AML-193 (cell line): ENCODE results near the gene ABCC4.
"Not testable (repeated sequence)": the region's sequence is repeated elsewhere in the genome, so short reads cannot be mapped to it uniquely, and the experiment has no call there.

Experiments
- DNase-seq, 2 experiments: peaks; one replicate each; lab custom pipeline; 2025; lab: John Stamatoyannopoulos, UW

ABCC4 gene

DNA sequence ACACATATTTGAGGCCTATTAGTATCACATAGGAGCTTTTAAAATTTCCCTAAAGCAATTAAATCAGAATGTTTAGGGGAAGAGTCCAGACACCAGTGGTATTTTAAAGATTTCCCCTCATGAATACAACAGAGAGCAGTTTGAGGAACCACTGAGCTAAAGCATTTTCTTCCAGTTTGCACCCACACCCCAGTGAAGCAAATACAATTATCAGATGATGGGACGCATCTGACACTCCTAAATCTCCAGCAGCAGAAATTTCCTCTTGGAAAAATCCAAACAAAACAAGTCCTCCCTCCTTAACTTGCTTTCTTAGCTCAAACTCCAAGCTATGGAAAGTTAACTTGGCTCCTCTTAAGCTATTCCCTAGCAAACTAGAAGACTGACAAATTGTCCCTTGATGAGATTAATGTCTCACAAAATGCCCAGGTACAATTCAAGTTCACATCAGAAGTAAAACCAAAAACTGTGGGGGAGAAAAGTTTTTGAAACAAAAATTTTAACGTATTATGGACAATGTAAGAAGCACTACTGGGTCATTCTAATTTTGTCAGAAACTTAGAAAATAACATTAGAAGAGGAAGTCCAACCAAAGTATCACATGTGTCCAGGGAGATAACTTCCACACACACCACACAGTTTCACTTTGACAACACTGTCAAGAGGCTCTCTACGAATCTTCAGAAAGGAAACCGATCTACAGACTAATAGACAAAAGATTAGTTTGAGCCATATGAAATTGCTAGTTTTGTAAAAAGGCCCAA lies 74.1 kb downstream of the ABCC4 start:
- DNase-seq: no peak

DNA sequence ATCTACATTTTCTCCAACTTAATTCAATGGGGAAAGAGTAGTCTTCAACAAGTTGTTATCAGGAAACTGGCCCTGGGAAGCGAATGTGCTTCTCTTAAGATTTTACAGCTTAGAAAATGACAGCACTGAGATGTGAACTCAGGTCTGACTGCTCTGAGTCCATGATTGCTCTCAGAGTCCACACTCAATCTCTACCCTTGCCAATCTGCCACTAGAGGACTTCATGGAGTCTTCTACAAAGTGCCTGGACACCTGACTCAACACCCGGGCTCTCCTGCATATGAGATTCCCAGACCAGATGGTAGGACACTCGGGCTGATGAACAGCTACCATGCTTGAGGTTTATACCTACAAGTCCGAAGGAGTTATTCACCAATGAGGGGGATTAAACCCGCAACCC lies 74.8 kb downstream of the ABCC4 start:
- no peak for DNase-seq

DNA sequence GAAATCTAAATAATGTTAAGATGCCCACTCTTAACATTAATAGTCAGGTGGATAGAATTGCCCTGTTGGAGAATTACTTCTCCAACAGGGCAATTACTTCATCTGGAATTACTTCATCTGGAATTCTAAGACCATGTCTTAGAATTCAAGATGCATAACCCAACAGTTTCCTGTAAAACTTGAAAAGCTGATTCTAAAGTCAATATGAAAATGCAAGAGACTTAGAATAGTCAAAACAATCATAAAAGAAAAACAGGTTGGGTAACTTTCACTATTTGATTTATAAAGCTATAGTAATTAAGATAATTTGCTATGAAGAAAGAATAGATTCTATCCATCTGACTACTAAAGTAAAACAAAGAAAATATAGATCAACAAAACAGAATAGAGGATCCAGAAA lies 75.2 kb downstream of the ABCC4 start:
- DNase-seq: no peak

GRCh38 chr13:95224064-95224463 lies 77.2 kb downstream of the ABCC4 start:
- no peak for DNase-seq

GRCh38 chr13:95222733-95223018 lies 78.6 kb downstream of the ABCC4 start:
- no peak for DNase-seq

DNA sequence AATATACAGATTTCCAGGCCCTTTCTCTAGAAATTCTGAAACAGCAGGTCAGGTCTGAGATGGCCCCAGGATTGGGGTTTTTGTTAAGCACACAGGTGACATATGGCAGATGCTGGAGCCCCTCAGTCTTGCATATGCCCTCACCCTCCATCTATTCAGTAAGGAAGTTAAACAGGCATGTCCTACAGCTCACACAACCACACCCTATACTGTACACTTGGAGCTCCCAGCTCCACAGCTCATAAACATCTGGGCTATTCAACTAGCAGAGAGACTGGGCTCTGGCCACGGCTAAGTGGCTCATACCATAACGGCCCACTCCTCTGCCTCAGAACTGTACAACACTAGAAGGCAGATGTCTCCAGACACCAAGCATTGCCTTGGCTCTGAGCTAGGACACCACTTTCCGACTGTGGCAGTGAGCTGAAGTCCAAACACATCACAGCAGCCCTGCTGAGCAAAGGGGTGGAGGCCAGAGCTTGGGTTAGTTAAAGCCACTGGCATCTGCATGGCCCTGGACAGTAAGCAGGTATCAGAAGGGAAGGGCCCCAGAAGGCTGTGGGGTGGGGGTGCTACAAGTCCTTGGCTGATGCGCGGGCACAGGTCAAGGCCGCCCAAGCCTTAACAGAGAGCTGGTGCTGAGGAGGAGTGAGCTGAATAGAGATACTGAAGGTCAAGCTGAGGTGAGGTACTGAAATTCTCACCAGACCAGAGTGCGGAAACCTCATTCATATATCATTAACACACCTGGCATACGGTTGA lies 79.1 kb downstream of the ABCC4 start:
- DNase-seq: no peak

DNA sequence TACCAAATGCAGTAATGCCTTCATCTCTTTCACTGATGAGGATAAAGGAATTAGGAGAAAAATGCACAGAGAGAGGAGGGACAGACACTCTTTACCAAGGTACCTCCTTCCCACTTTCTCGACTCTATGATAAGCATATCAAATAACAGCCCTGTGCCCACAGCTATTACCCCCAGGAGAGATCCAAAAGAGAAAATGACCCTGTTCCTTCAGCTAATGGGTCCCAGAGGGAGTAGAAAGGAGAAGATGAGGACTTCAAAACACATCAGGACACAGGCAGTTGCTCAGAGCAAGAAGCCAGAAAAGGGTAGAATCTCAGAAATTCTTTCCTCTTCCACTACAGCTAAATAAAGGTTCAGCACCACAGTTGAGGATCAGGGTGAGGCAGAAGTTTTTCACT lies 80.6 kb downstream of the ABCC4 start:
- no peak for DNase-seq

DNA sequence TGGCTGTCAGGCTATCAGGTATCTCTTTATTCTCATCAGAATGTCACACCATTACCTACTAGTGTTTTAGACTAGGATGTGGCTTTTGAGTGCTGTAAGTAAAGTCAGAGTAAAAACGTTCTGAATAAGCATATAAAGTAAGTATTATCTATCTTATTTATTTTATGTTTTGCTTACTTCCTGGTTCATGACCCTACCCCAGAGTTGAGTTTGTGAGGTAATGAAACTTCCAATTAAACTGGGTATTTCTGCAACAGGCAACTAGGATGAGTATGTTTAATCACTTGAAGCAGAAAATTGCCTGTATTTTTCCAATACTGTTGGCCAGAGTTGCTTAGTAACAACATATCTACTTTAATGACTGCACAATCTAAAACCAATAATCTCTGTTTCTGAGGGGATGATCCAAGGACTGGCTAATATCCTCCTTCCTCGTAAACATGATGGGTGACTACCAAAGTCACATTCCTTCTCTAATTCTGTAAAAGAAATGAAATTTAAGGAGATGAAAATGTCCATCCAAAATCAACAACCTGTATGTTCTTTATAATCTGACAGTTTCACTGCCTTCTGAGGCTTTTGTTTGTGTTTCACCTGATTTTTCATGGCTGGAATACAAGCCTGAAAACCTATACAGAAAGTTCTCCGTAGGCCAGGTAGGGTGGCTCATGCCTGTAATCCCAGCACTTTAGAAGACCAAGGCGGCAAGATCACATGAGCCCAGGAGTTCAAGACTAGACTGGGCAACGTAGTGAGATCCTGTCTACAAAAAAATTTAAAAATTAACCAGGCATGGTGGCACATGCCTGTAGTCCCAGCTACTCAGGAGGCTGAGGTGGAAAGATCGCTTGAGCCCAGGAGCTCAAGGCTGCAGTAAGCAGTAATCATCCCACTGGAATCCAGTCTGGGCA lies 83.1 kb downstream of the ABCC4 start:
- DNase-seq: no peak

GRCh38 chr13:95216182-95216581 lies 85.1 kb downstream of the ABCC4 start:
- DNase-seq: no peak

DNA sequence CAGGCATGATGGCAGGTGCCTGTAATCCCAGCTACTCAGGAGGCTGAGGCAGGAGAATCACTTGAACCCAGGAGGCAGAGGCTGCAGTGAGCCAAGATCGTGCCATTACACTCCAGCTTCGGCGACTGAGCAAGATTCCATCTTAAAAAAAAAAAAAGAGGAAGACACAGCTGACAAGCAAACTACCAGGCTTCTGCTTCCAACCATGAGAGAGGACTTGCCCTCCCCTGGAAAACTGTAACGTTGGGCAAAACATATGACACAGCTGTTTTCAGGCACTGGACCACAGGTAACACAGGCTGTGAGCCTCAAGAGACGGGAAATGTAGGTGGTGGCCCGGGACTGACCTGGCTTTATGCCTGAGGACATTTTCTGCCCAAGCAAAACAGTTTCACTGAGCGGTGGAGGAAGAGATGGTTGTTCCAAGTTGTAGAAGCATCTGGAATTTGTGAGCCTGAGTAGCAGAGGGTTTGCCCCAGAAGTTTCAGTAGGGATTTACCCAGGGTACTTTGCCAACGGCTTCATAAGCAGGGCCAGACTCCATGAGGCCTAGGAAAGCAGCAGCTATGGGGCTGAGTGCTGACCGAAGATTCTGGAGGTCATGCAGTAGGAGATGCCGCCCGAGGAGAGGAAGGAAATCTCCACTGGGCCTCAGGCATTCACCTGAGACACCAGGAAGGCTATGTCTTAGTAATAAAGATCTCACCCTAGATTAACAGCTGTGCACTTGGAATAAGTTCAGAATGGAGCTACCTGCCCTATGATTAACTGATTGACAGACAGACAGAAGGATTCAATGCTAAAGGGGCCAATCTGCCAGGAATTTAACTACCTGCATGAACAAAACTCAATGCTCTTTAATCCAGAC lies 88.0 kb downstream of the ABCC4 start:
- DNase-seq: no peak

DNA sequence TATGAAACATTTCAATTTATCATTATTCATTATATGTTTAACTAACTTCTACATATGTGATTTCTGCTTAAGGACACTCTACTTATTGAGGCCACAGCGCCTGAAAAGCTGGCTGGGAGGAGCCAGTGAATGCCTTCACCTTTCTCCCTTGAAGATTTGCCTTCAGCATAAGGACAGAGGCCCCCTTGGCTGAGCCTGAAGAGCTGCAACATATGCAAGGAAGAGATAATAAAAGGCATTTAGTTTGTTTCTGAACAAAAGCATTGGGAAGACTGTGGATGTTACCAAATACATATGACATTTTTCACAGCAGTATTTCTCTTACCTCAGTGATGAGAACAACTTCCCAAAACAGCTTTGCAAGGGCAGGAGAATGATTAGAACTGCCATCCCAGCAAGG lies 92.1 kb downstream of the ABCC4 start:
- no peak for DNase-seq

GRCh38 chr13:95207769-95208366 lies 93.4 kb downstream of the ABCC4 start:
- DNase-seq: no peak

DNA sequence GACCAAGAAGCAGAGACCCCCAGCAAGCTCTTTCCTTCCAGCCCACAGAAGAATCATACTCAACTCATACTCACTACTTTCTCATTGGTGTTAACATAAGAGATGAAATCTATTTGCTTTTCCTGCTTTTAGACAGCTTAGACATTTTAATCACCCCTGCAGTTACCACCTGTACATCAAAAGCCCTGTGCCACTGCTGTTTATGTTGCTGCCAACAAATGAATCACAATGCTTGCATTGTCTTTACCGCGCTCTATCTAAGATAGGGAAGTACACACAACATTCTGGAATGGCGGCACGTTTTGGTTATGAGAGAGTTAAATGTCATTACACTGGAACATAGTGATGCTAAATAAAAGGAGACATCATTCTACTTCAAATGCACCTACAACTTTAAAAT lies 95.1 kb downstream of the ABCC4 start:
- DNase-seq: no peak

DNA sequence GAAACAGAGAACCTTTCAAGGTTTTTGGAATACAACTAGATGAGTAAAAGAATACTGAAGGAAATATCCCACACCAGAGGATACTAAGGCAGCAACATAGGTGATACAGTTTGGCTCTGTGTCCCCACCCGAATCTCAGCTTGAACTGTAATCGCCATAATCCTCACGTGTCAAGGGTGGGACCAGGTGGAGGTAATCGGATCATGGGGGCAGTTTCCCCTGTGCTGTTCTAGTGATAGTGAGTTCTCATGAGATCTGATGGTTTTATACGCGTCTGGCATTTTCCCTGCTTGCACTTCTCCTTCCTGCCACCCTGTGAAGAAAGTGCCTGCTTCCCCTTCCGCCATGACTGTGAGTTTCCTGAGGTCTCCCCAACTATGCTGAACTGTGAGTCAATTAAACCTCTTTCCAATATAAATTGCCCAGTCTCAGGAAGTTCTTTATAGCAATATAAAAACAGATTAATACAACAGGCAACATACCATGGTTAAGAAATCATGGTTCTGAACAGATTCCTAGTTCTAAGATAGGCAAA lies 97.0 kb downstream of the ABCC4 start:
- DNase-seq: no peak

DNA sequence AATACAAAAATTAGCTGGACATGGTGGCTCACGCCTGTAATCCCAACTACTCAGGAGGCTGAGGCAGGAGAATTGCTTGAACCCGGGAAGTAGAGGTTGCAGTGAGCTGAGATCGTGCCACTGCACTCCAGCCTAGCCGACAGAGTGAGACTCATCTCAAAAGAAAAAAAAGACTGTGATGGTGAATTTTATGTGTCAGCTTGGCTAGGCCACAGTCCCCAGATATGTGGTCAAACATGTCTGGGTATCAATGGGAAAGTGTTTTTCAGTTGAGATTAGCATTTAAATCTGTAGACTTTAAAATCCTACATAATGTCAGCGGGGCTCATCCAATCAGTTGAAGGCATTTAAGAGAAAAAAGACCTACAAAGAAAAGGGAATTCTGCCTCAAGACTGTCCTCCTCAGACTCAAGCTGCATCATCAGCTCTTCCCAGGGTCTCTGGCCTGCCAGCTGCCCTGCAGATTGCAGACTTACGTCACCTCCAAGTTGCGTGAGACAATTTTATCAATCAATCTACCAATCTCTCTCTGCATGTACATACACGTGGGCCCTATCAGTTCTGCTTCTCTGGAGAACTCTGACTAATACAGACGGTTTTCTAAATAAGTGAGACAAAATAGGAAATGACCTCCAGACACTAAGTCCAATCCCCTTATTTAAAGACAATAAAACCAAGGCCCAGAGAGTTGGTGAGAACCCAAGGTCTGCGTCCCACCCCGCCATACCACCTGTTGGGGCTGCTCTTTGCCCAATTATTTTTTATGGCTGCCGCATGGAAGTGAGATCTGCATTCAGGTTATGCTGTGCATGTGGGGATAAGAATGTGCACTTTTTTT lies 99.2 kb downstream of the ABCC4 start:
- DNase-seq: no peak

- DNase-seq: not testable (repeated sequence)
Observed at GRCh38 chr13:95200386-95200957, 100.8 kb downstream of the ABCC4 start.

DNA sequence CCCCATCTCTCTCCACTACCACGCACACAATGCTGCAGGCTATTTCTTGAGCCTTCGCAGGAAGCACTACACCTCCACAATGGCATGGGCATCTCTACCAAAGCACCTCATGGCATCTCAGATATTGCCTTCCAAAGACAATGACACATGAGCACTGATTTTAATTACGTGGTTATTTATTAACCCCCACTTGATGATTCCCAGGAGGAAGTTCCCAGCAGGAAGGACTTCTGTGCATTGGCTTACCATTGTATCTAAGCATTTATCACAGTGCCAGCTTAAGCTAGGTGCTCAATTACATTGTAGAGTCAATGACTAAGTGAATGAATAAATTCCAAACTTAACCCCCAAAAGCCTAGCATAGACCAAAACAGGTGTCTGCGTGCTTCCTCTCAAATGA lies 101.4 kb downstream of the ABCC4 start:
- no peak for DNase-seq

DNA sequence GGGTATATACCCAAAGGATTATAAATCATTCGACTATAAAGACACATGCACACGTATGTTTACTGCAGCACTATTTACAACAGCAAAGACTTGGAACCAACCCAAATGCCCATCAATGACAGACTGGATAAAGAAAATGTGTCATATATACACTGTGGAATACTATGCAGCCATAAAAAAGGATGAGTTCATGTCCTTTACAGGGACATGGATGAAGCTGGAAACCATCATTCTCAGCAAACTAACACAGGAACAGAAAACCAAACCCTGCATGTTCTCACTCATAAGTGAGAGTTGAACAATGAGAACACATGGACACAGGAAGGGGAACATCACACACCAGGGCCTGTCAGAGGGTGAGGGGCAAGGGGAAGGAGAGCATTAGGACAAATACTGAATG lies 102.6 kb downstream of the ABCC4 start:
- DNase-seq: not testable (repeated sequence)

DNA sequence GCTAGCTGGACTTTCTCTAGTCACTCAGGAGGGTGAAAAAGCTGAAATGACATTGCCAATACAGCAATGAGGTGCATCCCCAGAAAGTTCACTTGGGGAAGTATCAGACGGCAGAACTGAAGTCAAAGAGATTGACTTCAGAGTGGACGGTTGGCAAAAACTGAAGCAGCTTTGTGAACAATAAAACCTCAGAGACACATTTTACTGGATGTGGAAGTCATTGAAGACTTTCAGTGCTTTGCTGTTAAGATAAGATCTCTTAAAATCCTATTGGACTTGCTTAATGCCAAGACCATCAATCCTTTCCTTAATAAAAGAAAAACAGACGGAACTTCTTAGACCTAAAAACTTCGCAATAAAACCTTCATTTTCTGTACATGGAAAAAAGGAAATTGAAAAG lies 103.7 kb downstream of the ABCC4 start:
- DNase-seq: no peak

- no peak for DNase-seq
Observed at GRCh38 chr13:95195146-95195545, 106.1 kb downstream of the ABCC4 start.
